Activated gamma-delta T cell (primary cell): ENCODE results near the gene INPPL1.

ENCODE experiments used
- DNase-seq: peaks from one replicate; lab custom pipeline; 2025; lab: John Stamatoyannopoulos, UW

The INPPL1 gene

GRCh38 chr11:72280726-72281315 lies 56.3 kb downstream of the INPPL1 start:
- no peak for DNase-seq

DNA sequence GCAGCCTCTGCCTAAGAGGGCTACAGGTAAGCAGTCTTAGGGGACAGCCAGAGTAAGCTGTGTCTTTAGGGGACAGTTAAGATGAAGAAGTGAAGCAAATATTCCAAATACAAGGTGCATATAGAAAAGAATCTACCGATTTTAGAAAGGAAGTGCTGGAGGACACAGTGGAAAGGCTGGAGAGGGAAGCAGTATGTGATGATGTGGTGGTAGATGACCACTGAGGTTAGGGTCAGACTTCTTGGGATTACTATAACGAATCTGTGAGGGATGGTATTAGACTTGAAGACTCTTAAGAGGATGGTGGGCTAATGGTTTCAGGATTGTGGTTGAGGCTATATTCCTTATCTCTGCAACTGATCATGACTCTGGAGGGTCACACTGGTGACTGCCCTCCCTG lies 59.4 kb downstream of the INPPL1 start:
- no peak for DNase-seq

GRCh38 chr11:72287293-72287692 lies 62.7 kb downstream of the INPPL1 start:
- DNase-seq = no peak
